Activated CD4-positive, alpha-beta T cell treated with anti-CD3 and anti-CD28 coated beads, Interleukin-2, amount 50 U/mL, for 1 hour (primary cell): Measurements from ENCODE around the gene YIF1B.

ENCODE experiments used
- DNase-seq: peaks from one replicate; pipeline ENCODE4 v3.0.0-alpha.2; 2020

YIF1B gene

DNA sequence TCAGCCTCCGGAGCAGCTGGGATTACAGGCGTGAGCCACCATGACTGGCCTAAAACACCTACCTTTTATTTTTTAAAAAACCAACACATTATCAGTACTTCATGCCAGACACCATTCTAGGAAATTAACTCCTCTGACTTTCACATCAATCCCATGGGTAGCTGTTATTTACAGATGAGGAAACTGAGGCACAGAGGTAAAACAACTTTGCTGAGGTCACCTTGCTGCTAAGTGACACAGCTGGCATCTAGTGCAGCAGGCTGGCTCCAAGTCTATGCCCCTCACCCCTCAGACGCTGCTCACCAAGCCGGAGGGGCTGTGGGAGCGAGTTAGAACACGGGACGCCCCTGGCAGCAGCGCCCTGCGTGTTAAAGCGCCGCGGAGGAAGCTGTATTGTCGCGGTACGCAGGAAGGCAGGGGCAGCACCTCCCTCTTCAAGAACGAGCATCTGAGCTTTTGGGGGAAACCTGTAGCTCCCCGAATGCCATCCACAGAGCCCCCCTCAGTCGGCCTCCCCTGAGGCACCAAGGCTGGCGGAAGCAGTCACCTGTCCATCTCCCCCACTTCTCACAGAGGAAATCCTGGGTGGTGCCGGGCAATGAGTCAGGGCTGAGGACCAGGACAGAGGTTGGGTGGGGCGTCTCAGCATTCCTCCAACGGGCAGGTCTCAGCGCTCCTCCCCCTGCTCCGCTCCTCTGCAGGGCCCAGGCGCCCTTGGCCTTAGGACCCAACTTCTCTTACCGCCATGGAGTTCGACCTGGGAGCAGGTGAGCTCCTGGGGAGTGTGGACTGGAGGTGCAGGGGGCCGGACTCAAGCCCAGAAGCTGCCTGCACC is 12.0 kb downstream of the YIF1B start, which contains the start of gene C19orf33:
C19orf33 (plus strand) TSS at position 735 of the 835 bp plus-strand sequence; CDS start at position 746, 11 bp downstream.
- DNase-seq: no peak

DNA sequence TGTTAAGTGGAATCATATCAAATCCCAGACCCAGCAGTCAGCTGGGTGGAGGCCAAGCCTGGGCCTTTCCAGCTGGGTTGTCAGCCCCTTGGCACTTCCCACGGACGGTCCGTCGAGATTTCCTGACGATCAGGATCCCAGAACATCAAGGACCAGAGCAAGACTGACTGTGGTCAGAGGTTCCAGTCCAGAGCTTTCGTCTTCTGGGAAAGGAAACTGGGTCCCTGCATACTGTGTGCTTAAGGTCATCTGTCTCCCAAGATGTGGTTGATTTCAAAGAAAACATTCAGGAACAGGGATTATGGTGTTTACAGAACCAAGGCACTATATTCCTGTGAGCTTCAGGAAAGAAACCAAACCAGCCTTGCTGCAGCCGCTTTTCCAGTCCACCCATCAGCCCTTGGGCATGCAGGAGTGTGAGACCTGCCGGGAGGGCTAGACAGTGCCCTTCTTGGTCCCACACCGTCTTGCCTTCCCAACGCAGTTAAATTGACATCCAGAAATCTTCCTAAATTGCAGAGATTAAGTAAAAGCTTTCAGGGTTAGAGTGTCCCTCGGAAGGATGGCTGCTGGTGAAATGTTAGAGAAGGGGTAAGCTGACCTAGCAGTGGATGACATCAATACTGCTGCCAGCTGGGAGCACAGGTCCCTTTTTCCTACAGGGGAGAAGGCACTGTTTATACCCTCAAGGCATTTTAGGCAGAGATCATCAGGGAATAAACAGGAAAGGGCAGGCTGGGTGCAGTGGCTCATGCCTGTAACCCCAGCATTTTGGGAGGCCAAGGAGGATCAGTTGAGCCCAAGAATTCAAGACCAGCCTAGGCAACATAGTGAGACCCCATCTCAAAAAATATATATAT is 16.7 kb downstream of the YIF1B start:
- no peak for DNase-seq

DNA sequence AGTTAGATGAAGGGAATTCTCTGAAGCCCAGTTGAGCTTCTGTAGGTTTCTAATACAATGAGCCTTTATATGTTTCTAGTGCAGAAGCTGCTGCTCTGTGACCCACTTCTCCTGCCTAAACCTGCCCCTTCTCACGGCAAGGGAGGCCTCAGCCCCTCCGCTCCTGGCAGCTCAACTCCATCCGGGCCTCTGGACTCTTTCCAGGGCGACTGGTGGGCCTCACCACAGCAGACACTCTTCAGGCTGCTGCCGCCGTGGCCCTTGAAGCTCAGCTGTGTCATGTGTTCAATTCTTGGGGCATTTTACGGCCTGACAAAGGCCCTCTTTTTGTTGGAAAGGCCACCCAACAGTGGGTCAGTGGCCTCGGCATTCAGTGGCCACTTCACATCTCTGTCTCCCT is 21.7 kb downstream of the YIF1B start:
- DNase-seq: no peak

DNA sequence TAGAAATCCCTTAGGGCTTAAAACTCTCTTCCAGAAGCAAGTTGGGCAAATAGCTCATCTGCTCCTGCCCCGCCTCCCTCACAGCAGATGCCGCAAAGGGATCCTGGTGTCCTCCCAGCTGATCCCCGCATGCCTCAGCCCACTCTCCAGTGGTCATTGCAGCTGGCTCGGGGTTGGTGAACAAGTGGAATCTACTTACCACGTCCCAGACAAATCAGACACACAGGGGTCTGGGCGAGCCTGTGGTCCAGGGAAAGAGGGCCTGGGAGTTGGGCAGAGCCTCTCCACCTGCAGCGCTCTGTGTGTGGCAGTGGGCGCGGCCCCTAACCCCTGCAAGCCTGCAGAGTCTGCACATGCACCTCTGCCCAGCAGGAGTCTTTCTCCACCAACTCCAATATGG is 22.5 kb downstream of the YIF1B start:
- DNase-seq: no peak

DNA sequence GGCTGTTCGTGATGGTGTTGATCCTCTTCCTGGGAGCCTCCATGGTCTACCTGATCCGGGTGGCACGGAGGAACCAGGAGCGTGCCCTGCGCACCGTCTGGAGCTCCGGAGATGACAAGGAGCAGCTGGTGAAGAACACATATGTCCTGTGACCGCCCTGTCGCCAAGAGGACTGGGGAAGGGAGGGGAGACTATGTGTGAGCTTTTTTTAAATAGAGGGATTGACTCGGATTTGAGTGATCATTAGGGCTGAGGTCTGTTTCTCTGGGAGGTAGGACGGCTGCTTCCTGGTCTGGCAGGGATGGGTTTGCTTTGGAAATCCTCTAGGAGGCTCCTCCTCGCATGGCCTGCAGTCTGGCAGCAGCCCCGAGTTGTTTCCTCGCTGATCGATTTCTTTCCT is 23.9 kb downstream of the YIF1B start:
- no peak for DNase-seq

DNA sequence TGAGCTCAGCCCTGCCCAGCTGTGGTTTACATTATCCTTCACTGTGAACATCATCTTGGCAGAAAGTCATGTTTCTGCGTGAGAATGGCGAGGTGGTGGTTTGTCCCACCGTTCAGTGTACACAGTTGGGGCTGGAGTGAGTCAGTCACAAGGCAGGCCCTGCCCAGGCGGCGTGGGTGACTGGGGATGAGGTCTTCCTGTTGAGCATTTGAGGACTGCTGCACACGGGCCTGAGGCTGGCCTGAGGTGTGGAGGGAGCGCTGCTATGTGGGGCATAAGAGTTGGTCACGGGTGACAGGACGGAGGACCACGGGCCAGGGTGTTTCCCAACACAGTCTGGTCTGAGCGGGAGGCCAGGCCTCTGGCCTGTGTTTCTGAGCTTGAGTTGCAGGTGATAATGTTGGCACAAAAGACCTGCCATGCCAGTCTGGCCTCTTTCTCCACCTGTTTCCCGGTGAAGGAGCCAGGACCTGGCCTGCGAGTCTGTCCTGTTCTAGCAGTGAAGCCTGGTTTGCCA is 25.1 kb downstream of the YIF1B start:
- DNase-seq: no peak

DNA sequence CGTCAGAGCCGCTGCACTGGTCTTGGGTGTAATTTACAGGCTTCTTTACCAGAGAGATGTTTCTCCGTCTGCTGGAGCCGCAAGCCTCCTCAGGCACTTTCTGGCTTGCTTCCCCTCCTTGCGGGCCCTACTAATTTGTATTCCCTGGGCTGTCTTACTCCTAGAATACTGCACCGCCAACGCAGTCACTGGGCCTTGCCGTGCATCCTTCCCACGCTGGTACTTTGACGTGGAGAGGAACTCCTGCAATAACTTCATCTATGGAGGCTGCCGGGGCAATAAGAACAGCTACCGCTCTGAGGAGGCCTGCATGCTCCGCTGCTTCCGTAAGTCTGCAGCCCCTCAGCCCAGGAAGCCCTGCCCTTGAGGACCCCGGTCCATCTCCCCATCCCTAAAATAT is 25.8 kb downstream of the YIF1B start:
- no peak for DNase-seq

DNA sequence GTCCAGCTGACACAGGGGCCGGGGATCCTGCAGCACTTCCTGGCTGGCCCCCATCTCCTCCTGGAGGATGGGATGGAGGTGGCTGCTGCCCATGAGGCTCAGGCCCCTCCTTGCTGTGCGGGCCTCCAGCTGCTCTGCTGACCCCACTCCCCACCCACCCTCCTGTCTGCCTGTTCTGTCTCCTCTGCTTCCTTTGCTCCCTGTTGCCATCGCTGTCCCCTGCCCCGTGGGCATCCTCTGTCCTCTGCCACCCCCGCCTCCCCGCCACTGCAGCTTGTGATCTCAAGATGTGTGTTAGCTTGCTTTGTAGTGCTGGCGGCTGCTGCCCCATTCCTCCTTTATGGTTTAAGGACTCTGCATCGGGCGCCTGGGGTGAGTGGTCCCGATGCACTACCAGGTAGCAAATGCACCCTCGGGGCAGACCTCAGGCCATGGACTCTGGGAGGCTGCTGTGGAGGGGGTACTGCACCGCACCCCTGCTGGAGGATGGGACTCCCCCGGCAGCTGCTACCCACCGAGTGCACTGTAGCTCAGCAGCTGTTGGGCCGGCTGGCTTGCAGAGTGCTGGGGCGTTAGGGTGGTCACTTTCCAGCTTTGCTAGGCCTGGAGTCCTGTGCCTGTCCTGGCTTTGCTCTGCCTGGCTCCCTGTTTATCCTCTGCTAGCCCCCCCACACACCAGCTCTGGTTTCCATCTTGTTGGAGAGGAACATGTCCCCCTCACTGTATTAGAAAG is 27.5 kb downstream of the YIF1B start:
- no peak for DNase-seq

DNA sequence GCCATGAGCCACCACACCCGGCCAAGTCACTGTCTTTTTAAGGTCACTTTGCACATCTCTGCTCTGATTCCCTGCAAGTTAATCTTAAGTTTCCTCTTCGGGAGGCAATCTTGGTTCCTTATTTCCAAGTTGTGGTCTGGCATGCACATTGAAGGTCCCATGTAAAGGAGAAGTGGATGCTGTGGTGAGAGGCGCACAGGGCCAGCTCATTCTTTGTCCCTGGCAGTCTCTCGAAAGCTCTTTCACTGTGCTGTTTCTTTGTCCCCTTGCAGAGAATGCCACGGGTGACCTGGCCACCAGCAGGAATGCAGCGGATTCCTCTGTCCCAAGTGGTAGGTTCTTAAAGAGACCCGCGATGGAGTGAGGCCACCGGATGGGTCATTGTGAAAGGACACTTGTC is 28.1 kb downstream of the YIF1B start:
- DNase-seq: no peak

DNA sequence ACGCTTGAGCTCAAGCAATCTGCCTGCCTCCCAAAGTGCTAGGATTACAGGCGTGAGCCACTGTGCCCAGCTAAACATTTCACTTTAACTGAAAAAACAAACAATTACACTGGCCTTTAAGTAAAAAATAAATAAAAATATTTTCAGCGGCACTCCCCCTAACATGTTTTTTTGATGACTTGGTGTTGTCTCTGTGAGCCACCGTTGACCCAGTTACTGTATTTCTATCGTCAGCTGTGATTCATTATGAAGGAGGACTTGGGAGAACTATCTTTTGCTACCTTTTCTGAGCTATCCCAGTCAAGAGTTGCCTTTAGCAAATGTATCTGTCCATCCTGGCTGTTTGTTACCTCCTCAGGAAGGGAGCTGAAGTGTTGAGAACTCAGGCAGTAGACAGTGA is 30.2 kb downstream of the YIF1B start:
- no peak for DNase-seq

DNA sequence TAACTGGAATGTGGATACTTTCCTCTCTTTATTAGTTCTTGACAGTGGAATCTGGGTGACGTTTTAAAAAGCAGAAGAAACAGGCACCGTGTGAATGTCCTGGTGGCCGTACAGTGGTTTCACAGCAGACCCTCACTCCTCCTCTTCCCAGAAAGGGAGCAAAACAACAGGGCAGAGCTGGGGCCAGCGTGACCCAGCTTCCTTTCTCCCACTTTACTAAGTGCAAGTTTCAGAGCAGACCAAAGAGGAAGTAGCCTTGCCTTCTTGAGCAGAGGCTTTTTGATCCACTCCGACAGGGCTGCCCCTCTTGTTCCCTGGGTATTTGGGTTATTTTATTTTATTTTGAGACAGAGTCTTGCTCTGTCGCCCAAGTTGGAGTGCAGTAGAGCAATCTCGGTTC is 31.3 kb downstream of the YIF1B start:
- no peak for DNase-seq

DNA sequence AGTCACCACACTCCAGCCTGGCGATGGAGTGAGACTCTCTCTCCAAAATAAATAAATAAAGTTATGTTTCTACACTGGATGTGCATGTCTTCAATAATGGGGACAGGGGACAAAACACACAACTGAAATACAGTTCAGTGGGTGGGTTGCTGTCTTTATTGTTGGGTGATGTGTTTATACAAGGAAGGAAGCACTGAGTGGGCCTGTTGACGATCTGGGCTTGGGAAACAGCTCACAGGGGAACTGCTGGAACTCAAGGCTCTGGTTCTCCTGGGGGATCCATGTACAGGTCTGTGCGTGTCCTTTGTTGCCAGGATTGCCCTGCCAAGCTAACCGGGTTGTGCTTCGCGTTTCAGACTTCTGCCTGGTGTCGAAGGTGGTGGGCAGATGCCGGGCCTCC is 32.5 kb downstream of the YIF1B start:
- no peak for DNase-seq

DNA sequence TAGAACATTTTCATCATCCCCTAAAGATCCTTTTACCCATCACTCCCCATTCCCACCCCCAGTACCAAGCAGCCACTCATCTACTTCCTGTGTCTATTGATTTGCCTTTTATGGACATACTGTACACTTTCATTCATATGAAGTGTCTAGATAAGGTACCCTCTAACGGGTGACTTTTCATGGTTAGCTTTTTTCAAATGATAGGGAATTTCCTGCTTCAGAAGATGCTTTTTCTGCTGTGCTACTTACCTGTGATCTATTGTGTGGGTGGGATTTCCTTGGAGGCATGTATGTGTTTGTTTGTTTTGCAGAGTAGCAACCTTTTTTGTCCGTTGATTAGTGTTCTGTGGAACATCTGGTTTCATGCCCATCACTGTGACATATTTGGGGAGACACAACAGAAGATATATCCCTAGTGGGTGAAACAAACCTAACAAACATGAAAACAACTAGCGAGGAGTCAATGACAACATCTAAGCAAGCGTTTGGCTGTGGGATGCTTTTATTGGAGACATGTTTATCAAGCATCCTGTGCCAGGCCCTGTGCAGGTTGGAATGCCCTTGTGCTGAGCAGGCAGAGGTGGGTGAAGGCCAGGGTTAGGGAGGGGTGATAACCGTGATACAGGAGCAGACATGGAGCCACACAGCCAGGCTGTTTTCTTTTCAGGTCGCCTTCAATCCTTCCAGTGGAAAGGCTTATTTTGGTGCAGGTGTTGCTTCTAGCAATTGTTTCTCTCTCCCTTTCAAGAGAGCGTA is 33.8 kb downstream of the YIF1B start:
- no peak for DNase-seq

DNA sequence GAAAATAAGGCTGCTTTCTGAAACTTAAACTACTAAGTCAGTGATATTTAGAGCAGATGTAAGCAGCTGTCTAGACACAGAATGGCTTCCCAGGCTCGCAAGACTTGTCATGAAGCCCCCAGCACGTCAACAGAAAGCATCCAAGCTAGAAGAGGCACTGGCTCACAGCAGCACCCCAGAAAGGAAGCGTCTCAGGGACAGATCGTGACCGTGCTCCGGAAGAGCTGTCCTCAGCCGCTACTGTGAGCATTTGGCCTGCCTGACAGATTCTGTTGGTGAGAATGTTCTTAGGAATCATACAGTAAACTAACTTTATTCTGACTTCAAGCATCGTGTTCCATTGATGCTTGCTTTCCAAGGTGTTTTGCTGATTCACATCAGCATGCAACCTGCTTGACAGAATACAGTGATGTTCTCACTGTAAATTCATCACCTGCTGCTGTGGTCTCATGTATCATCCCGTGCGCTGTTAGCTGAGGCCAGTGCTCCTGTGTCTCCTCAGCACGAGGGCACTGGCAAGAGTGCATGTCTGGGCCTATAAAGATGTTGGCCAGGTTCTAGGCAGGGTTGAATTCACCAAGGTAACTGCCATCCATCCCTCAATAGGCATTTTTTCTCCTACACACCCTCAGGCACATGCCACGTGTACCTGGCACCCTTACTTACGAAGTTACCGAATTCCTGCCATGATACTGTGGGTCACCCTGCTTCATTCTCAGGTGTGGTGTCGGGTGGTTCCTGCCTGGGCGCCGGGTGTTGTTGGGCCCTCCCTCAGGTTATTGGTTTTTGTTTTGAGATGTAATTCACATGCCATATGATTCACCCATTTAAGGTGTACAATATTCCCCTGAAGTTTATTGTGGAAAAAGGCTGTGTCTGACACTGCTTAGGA is 35.5 kb downstream of the YIF1B start:
- DNase-seq: no peak

DNA sequence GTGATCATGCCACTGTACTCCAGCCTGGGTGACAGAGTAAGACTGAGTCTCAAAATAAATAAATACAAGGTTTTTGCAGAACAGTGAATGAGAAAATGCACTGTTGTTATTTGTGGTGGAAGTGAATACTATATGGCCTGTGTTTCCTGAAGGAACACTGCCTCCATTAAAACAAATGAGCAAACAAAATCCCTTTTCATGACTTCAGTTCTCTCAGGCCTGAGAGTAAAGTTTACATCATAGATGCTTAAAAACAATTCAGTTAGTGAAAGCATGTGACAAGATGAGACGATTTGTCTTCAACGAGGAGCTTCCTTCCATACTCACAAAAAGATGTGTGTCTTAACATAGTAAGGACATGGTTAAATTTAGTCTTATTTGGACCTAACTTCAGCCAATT is 37.0 kb downstream of the YIF1B start:
- DNase-seq: no peak

DNA sequence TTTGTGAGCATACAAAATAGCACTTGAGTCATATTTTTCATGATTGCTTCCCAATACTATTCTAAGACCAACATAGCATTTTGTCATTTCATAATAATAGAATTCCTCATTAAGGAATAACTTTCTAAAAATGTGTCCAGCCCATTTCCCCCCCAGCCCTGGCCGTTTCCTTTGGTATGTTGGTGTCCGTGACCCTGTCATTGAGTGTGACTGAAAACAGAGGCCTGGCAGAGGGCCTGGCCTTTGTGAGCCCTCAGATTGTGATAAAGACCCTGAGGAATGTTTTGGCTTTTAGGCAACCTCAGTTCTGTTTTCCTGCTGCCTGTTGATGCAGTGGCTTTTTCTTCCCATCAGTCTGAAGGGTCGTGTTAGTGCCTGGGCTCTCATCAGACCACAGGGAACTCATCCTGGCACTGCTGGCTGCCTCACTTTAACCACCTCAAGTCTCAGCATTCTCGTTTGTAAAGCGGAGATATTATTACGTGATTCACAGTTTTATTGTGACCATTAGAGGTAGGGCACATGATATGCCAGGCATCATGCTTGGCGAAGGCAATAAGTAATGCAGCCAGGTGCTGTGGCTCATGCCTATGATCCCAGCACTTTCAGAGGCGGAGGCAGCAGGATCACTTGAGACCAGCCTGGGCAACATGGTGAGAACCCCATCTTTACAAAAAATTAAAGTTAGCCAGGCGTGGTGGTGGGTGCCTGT is 37.6 kb downstream of the YIF1B start:
- DNase-seq: no peak

DNA sequence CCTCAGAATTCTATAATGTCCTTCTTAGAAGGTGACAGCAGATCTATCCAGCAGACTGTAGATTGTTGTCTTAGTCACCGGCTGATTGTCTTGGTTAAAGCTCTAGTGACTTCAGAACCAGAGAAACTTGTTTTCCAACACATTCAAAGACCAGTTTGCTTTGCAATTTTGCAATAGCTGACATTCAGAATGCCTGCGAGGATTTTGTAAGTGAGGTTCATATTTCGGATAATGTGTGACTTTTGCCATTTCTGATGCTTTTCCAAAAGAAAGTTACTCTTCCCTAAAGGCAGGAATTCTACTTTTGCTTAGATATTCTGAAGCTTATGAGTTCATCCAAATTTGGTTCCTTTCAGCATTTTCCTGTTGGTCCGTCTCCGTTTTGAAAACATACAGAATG is 38.2 kb downstream of the YIF1B start:
- DNase-seq: no peak

DNA sequence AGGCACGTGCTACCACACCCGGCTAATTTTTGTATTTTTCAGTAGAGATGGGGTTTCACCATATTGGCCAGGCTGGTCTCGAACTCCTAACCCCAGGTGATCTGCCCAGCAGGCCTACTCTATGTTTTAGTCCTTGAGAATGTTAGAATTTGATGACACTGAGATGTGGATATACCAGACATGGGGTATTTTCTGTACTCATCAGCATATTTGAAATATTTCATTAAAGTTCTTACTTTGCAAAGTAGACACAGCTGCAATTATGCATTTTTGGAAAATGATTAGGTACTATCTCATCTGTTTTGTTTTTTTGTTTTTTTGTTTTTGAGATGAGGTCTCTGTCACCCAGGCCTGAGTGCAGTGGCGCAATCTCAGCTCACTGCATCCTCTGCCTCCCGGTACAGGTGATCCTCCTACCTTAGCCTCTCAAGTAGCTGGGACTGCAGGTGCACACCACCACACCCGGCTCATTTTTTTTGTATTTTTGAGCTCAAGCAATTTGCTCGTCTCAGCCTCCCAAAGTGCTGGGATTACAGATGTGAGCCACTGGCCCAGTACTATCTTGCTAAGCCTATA is 38.7 kb downstream of the YIF1B start:
- no peak for DNase-seq

DNA sequence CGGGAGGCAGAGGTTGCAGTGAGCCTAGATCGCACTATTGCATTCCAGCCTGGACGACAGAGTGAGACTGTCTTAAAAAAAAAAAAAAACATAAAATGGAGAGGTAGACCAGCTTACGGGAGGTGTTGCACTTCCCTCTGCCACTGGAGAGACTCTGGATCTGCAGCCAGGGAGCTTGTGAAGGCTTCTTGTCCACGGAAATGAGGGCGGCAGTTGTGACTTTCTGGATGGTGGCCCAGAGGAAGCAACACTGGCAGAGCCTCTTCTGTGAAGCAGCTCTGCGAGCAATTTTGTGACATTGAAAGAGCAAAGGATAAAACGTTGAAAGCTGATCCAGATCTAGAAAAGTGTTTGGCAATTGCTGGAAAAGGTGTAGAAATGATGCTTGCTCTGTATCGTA is 41.0 kb downstream of the YIF1B start:
- no peak for DNase-seq

DNA sequence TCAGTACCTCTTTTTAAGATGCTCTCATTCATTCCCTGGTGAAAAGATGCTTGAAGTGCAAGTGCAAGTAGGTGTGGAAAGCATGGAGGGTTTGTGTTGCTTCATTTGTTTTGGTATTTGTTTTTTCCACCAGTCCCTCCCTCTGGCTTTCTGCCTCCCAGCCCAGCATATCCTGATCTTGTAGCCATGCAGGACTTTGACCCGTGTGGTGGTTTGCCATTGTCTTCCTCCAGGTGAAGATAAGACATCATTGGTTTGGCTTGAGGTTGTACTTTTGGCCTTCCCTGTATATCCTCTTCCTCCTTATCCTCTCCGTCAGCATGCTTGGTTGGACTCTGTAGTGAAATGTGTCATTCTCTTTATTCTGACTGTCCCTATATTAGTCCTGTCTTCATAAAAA is 42.2 kb downstream of the YIF1B start:
- no peak for DNase-seq
